ENCODE results near the gene C3orf62.
A peak's percentile ranks its signal among the peaks of the same experiment; 100 is the strongest.
"Not testable (repeated sequence)": the region's sequence is repeated elsewhere in the genome, so short reads cannot be mapped to it uniquely, and the experiment has no call there.

Gene C3orf62

DNA sequence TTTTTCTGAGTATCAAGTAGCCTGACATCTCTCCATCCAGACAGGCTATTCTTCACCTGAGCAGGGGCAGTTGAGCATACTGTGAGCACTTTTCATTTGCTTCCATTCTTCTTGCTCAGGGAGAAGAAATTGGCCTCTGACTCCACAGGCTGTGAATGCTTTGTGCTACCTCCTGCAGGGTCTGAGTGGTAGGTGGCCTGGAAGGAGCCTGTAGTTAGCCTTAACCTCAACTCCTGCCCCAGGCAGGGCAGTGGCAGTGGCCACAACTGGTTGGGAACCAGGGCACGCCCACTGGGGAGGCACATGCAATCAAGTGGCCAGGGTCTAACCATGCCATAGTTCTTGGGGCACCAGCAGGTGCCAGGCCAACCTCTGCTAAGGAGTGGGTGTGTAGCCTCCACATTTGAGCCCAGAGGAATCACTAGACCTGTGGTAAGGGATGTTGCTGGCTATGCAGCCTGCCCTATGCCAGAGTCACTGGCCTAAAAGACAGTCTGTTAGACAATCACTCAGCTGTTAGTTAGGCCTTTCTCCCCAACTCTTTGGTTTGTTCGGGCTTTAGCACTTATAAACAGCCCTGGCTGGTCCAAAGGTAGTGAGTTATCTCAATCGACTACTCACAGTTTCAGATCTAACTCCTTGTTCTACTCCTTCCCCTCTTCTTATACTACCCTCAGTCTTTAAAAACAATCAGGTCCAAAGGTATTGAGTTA is 7.4 kb downstream of the C3orf62 start:
- DNase-seq (ENCODE audit: low spot score): no peak

DNA sequence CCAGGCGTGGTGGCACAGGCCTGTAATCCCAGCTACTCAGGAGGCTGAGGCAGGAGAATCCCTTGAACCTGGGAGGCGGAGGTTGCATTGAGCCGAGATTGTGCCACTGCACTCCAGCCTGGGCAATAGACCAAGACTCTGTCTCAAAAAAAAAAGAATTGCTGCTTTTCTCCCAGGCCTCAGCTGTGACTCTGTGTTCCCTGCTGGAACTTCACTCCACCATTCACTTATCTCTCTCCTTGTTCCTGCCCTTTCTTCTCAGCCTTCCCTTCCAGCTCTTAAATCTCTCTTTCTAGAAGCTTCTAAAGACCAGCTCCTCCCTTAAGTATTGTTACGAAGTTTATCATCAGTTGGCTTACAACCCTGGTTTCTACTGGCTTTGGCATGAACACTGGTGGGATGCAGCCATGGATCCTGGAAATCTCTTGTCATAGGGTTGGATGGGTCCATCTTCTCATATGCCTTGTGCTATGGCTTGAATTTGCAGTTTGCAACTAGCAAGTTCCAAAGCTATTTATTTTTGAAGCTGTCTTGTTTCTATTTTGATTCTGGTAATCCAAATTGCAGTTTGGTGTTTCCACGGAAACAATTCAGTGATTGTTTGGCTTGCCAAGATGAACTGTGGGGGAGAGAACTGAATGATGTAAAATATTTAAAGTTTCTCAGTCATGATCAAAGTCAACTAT is 10.5 kb downstream of the C3orf62 start:
- peak; percentile 40 for DNase-seq (ENCODE audit: low spot score)

DNA sequence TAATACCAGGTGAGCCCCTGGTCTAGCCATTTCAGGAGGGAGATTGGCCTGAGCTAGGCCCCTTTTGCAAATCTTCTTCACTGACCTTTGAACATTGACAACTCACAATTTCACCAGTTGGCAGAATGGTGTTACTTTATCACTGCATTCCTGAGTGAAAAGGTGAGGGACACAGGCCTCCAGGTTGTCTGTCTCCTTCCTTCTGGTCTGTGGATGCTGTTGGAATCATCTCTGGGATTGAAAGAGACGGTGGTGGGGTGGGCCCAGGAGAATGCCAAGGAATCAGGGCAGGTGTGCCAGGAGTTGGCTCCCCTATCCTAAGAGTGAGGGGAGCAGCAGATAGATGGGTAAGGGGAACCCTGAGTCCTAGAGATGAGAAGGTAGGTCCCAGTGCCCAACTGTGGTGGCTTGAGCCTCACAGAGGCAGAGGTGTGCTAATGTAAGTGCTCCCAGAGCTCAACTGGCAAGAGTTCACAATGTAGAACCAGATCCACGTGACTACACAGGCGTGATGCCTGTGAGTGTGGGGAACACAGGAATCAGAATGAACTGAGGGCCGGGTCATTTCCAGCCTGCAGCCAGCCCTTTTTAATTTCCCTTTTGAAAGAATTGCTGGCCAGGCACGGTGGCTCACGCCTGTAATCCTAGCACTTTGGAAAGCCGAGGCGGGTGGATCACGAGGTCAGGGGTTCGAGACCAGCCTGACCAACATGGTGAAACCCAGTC is 11.2 kb downstream of the C3orf62 start:
- no peak for DNase-seq (ENCODE audit: low spot score)

DNA sequence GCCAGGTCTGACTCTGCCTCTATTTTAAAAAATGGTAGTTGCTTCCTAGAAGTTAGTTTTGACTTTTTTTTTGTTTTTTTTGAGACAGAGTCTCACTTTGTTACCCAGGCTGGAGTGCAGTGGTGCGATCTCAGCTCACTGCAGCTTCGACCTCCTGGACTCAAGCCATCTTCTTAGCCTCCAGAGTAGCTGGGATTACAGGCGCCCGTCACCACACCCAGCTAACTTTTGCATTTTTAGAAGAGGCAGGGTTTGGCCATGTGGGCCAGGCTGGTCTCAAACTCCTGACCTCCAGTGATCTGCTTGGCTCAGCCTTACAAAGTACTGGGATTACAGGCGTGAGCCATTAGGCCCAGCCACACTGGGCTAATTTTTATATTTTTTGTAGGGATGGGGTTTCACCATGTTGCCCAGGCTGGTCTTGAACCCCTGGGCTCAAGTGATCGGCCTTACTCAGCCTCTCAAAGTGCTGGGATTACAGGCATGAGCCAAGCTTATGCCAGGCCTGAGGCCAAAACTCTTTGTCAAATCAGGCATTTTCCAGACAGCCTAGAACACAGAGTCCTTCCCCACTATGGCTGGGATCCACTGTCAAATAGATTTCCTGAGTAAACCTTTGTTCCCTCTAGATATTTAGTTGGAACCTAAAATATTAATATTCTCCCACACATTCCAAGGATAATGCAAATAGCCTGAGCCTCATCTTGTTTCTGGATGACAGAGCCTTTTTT is 13.7 kb downstream of the C3orf62 start:
- peak; percentile 38 for DNase-seq (ENCODE audit: low spot score)

DNA sequence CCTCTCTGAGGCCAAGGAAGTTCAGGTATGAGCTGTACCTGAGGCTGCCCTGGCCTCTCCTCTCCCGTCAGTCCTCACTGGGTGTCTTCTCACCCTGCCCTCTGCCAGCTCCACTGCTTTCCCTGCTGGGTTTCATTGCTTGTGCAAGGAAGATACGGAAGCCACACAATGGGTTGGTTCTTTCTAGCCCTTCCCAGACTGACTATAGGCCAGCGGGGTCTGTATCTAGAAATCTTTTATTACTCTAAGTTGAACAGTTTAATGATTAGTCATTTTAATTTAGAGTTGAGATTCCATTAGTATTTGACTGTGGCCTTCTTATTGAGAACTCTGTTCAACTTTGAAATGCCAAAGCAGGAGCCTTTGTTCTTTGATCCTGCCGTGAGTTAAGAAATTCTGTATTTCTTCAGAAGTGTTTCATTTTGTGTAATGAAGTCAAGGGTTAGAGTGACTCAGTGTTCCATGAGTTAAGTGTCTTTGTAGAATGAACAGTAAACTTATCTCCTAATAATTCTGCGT is 16.2 kb downstream of the C3orf62 start:
- DNase-seq (ENCODE audit: low spot score): peak; percentile 53

DNA sequence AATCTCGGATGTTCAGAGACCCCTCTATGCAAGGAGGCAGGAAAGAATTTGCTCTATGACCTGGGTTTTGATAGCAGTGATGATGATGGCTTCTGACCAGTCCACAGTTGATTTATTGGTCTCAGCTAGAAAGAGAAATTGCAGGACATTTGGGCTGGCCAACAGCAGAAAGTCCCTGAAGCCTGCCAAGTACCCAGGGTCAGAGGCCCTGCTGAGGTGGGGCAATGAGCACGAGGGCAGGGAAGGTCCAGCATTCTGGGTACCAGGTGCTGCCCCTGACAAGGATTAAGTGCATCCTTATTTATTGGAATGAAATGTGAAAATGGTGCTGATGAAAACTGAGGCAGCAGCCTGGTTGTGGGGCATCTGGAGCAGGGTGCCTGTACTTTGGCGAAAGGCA is 19.8 kb downstream of the C3orf62 start:
- DNase-seq (ENCODE audit: low spot score): no peak

DNA sequence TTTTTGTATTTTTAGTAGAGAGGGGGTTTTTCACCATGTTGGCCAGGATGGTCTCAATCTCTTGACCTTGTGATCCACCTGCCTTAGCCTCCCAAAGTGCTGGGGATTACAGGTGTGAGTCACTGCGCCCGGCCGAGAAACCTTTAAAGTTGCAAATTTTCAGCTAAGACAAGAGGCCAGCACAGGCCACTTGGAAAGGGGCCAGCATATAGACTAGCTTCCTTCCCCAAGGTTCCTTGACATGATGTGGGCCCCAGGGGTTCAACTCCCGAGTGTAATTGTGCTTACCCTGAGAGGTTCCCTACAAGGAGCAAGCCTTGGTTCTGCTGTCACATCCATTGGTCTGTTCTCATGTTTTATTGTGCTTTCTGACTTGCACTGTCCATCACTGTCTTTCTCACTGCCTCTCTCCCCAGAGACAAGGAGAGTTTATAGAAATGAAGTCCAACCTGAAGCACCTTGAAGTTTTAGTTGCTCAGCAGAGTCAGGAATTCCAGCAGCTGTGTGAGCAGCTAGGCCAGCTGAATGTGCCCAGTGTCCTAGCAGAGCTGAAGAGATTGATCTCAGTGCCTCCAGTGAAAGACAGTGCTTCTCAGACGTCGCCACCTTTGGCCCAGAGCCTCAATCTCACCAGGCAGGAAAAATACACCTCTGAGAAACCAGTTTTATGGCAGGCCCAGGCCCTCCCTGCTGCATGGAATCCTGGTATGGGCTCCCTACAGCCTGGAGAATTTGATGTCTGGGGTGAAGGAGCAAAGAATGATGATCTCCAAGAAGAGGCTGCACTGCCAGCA is 21.1 kb downstream of the C3orf62 start:
- DNase-seq (ENCODE audit: low spot score): no peak

DNA sequence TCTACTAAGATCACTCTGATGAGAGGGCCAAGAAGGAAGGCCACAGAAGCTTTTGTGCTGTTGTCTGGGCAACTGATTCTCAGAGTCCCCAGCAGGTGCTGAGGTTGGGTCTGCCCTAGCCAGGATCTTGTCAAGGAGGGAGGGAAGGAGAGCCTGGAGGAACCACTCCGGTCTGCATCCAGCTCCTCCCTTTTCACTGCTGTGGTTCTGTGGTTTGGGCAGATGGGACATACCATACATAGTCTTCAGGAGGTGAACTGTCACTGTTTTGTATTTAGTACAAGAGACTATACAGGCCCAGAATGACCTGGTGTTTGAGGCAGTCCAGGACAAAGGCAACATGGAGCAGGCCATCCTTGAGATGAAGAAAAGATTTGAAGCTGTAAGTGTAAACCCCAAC is 21.9 kb downstream of the C3orf62 start:
- DNase-seq (ENCODE audit: low spot score): no peak

DNA sequence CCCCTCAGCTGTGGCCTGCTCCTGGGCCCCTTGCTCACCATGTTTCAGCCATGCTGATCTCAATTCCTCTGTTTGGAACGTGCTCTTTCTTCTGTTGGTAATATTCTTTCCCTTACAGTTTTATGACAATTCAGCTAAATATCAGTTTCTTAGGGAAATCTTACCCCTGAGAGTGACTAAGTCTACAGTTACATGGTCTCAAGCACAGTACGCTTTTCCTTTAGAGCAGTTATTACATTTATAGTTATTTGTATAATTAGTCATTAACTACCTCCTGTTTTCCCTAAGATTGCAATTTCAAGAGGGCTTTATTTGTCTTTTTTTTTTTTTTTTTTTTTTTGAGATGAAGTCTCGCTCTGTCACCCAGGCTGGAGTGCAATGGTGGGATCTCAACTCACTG is 23.5 kb downstream of the C3orf62 start:
- DNase-seq (ENCODE audit: low spot score): no peak

DNA sequence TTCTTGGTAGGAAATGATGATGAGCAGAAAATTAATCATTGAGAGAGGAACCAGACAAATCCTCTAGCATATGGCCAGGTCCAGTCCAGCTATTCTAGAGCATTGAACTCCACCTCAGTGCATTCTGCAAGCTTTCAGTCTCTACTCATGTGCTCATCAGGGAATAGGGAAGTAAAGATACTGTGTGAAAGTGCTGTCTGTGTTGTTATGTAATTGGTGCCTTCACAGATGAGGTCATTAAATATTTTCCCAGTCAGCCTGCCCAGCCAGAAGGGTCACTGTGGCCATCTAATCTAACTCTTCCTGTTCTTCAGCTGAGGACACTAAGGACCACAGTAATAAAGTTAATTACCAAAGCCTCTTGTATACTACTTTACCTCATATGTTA is 28.2 kb downstream of the C3orf62 start:
- no peak for DNase-seq (ENCODE audit: low spot score)

DNA sequence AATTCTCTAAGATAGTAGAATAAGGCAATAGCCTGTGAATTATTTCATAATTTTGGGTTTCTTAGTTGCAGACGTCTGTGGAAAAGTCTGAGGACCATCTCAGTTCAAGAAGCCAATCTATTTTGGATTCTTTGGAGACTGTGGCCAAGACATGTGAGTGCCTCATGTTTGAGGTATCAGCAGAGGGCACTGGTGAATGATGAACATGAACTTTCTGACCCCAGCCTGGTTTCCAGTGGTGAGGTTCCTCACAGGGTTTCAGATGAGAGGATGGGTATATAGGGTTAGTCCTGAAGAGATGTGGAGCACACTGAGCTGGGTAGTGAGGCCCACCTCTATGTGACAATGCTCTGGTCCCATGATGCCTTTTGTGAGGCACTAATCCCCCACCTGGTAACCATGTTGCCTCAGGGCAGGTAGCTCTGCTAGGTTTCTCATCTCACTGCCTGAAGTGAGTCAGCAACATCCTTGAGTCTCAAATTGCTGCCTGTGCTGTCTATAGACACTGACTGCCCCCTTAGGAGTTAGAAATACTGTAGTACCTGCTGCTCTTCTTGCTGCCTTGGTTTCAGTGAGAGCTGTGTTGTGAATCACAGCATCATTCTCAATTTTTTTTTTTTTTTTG is 32.3 kb downstream of the C3orf62 start:
- no peak for DNase-seq (ENCODE audit: low spot score)

DNA sequence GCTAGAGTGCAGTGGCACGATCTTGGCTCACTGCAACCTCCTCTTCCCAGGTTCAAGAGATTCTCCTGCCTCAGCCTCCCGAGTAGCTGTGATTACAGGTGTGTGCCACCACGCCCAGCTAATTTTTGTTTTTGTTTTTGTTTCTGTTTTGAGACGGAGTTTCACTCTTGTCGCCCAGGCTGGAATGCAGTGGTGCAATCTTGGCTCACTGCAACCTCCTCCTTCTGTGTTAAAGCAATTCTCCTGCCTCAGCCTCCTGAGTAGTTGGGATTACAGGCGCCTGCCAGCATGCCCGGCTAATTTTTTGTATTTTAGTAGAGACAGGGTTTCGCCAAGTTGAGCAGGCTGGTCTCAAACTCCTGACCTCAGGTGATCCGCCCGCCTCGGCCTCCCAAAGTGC is 36.9 kb downstream of the C3orf62 start:
- not testable (repeated sequence) for DNase-seq (ENCODE audit: low spot score)

DNA sequence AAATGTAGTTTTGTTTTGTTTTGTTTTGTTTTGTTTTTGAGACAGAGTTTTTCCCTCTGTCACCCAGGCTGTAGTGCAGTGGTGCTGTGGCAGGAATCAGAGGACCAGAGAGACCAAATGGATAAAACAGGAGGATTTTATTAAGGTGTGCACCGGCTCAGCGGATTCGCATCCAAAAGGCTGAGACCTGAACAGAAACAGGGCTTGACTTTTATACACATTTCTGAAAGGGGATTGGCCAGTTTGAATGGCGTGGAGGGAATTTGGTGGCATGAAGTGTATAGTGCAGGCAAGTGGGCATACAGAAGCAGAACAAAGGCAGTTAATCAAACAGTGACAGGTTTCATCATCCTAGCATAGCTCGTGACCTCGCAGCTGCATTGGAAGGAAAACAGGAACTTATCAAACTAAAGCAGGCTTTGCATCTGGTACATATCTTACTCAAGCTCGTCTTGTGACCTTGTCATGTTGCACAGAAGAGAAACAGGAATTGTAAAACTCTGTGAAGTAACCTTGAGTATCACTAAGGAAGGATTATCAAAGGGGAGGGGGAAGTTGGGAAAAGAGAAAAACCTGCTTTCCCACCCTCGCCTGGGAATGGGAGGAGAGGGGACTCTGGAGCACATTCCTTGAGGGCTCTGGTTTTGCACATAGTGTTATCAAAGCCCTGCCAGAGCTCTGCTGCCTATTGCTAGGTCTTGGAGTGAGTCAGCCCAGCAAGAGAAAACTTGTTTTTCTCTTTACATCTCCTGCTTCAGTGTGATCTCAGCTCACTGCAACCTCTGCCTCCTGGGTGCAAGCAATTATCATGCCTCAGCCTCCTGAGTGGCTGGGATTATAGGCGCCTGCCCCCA is 38.5 kb downstream of the C3orf62 start:
- no peak for DNase-seq (ENCODE audit: low spot score)

DNA sequence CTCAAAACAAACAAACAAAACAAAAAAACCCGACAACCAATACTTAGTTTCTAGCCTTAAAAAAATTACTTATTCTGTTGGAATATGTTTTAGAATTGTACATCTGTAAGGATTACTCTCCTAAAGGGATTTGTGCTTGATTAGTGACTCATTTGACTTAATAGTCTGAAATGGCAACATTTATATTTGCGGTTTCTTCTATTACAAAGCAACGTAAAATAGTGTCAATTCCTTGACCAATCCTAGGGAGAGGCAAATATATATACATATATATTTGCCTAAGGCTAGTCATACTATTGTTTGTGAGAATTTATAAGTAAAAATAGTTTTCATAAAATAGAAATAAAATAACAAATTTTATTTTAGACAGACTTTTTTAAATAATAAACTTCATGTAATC is 39.7 kb downstream of the C3orf62 start:
- DNase-seq (ENCODE audit: low spot score): no peak

DNA sequence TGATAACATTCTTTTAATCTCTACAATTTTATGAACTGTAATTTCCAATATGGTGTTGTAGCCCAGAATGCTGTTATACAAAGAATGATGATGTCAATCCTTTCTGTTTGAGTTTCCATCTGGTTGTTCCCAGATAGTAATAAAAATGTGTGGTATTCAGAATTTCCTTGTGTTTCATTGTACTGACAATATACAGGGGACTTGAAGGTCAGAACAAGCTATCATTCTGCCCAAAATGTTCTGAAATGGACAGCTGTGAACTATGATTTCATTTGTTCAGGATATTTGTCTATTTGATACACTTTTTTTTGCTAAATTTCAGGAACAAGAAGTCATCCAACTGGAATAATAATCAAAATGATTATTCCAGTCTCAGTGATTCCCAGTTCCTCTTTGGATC is 40.8 kb downstream of the C3orf62 start:
- no peak for DNase-seq (ENCODE audit: low spot score)

DNA sequence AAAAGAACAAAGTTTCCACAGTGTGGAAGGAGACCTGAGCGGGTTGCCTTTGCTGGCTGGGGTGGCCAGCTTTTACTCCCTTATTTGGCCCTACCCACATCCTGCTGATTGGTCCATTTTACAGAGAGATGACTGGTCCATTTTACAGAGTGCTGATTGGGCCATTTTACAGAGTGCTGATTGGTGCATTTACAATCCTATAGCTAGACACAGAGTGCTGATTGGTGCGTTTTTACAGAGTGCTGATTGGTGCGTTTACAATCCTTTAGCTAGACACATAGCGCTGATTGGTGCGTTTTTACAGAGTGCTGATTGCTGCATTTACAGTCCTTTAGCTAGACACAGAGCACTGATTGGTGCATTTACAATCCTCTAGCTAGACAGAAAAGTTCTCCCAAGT is 48.2 kb downstream of the C3orf62 start:
- DNase-seq (ENCODE audit: low spot score): not testable (repeated sequence)

DNA sequence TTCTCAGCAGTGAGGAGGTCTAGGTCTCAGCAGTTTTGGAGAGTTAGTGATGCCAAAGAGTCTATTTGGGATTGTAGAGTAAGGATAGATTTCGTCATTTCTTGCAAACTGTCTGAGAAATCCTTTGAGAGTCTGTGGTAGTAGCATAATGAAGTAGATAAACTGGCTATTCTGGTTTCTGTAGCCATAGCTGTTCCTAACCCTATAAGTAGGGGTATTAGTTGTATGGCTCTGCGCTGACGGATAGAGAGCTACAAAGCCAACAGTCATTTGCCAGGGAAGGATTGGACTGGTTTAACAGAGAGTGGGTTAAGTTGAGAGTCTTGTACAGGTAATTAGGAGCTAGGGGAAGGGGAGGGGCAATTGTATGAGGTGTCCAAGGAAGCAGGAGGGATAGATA is 55.0 kb downstream of the C3orf62 start:
- DNase-seq (ENCODE audit: low spot score): no peak

DNA sequence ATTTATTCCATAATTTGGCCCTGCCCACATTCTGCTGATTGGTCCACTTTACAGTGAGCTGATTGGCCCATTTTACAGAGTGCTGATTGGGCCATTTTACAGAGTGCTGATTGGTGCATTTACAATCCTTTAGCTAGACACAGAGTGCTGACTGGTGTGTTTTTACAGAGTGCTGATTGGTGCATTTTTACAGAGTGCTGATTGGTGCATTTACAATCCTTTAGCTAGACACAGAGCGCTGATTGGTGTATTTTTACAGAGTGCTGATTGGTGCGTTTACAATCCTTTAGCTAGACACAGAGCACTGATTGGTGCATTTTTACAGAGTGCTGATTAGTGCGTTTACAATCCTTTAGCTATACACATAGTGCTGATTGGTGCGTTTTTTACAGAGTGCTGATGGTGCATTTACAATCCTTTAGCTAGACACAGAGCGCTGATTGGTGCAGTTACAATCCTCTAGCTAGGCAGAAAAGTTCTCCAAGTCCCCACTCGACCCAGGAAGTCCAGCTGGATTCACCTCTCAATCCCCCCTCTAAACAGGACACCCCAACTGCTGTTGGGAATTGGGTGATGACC is 56.0 kb downstream of the C3orf62 start:
- DNase-seq (ENCODE audit: low spot score): not testable (repeated sequence)

DNA sequence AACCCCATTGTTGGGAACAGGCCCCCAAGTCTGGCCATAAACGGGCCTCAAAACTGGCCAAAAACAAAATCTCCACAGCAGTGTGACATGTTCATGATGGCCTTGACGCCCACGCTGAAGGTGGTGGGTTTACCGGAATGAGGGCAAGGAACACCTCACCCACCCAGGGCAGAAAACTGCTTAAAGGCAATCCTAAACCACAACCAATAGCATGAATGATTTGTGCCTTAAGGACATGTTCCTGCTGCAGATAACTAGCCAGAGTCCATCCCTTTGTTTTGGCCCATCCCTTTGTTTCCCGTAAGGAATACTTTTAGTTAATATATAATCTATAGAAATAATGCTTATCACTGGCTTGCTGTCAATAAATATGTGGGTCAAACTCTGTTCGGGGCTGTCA is 57.9 kb downstream of the C3orf62 start:
- no peak for DNase-seq (ENCODE audit: low spot score)

Data from COLO829 (cell line).